NB4 (cell line): ENCODE data around the gene RAB30.

Experiments used
- DNase-seq: peaks from one replicate; pipeline ENCODE4 v3.0.0; 2010; ENCODE audit warnings: low read depth
- H3K4me3 ChIP-seq: one replicate; pipeline ENCODE4 v1.5.1; 2011; ENCODE audit warnings: mild to moderate bottlenecking, low read depth, low read length, moderate library complexity
- MYC ChIP-seq: IDR thresholded peaks from 2 replicates; pipeline ENCODE4 v1.6.1; 2011; ENCODE audit warnings: low read depth, low read length
- POLR2A ChIP-seq: IDR thresholded peaks from 2 replicates; pipeline ENCODE4 v1.6.1; 2011; ENCODE audit warnings: mild to moderate bottlenecking; ENCODE audit not compliant: insufficient read length; ENCODE audit errors: extremely low read depth
- TF ChIP-seq, protein P1 (sequence below): IDR thresholded peaks from 2 replicates; pipeline ENCODE4 v1.6.1; 2011; ENCODE audit warnings: low read depth, low read length
- TF ChIP-seq, protein P2 (sequence below): IDR thresholded peaks from one replicate; pipeline ENCODE4 v1.5.1; 2012; ENCODE audit warnings: low read depth, low read length

The RAB30 gene

DNA sequence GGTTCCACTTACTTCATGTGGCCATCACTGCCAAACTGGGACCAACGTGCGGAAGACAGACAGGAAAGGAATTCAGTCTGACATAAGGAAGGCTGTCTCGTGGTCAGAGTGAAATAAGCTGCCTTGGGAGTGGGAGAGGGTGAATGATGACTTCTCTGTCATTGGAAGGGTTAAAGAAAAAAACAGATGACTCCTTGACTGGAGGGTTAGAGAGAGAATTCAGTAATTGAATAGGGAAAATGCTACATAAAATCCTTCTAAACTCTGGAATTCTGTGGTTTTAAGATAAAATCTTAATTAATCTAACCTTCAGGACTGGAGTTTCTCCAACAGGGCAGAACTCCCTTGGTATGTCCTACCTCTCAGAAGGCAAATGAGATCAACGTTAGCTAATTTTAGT lies 33.8 kb downstream of the RAB30 start:
- no peak for DNase-seq
- H3K4me3 ChIP-seq: no peak overlapping the region

DNA sequence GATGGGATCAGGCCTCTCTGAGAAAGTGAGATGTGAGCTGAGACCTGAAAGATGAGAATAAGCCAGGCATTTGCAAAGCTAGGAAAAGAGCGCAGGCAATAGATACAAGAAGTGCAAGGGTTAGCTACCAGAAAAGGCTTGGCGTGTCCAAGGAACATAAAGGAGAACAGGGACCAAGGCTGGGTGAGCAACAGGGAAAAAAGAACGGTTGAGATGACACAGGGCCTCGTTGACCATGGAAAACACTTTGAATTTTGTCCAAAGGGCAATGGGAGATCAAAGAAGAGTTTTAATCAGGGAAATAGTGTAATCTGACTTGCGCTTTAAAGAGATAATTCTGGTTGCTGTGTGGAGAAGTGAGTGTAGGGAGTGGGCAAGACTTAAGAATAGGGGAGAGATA lies 35.0 kb downstream of the RAB30 start:
- H3K4me3 ChIP-seq: no peak overlapping the region
- TF ChIP-seq POLR2A (no peak), MYC (no peak)
- TF ChIP-seq, protein P1, sequence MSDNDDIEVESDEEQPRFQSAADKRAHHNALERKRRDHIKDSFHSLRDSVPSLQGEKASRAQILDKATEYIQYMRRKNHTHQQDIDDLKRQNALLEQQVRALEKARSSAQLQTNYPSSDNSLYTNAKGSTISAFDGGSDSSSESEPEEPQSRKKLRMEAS: no peak
- TF ChIP-seq, protein P2, sequence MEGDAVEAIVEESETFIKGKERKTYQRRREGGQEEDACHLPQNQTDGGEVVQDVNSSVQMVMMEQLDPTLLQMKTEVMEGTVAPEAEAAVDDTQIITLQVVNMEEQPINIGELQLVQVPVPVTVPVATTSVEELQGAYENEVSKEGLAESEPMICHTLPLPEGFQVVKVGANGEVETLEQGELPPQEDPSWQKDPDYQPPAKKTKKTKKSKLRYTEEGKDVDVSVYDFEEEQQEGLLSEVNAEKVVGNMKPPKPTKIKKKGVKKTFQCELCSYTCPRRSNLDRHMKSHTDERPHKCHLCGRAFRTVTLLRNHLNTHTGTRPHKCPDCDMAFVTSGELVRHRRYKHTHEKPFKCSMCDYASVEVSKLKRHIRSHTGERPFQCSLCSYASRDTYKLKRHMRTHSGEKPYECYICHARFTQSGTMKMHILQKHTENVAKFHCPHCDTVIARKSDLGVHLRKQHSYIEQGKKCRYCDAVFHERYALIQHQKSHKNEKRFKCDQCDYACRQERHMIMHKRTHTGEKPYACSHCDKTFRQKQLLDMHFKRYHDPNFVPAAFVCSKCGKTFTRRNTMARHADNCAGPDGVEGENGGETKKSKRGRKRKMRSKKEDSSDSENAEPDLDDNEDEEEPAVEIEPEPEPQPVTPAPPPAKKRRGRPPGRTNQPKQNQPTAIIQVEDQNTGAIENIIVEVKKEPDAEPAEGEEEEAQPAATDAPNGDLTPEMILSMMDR: no peak
- DNase-seq: no peak

More for the DNA sequence above, 33.8 kb downstream of the RAB30 start:
- TF ChIP-seq, protein P1: no peak
- TF ChIP-seq MYC: no peak
- TF ChIP-seq POLR2A: no peak
- TF ChIP-seq, protein P2: no peak

DNA sequence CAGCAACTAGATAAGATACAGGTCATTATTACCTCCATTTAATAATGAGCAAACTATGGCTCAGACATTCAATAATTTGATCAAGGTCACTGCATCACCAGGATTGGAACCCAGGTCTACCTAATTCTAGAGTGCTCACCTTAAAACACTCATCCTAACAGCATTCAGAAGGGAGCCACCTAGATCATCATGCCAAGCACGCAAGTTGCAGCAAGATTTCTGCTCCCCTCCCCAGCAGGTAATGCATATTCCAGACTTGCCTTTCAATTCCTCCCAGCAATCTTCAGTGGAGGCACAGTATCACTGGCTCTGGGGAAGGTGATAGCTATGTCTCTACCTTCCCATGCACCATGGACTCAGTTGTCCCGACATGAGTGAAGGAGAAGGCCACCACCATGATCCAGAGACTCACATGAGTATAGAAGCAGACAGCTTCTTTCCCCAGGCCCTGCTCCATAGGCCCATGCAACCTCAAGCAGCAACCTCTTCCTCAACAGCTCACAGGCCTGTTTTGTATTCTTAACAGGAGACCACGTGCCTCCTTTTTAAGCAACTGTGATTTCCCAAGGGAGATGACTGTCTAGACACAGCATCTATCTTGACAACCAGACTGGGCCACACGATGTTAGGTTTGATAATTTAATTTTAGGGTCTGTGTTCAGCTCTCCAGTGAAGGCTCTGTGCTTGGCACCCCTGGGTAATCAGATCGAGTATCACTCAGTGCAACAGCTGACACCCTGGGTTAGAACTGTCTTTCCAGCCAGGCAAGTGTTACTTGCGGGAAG lies 36.4 kb downstream of the RAB30 start:
- peak; percentile 39 for DNase-seq
- TF ChIP-seq MYC (no peak), POLR2A (no peak)
- TF ChIP-seq, protein P2: no peak
- TF ChIP-seq, protein P1: peak; percentile 62
- no peak overlapping the region for H3K4me3 ChIP-seq

DNA sequence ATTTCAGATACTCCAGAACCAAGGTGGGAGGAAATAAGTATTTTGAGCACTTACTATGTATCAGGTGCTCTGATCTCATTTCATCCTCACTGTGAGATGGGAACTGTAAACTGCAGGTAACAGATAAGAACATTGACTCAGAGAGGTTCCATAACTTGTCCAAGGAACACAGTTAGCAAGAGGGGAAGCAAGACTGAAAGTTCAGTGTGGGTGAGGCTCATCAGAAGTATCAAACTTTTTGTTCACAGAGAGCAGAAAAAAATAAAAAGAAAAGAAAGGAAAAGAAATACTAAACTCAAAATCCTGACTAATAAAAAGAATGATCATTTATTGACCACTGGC lies 37.1 kb downstream of the RAB30 start:
- TF ChIP-seq, protein P1: no peak
- TF ChIP-seq, protein P2: no peak
- TF ChIP-seq MYC (no peak), POLR2A (no peak)
- no peak overlapping the region for H3K4me3 ChIP-seq
- no peak for DNase-seq

DNA sequence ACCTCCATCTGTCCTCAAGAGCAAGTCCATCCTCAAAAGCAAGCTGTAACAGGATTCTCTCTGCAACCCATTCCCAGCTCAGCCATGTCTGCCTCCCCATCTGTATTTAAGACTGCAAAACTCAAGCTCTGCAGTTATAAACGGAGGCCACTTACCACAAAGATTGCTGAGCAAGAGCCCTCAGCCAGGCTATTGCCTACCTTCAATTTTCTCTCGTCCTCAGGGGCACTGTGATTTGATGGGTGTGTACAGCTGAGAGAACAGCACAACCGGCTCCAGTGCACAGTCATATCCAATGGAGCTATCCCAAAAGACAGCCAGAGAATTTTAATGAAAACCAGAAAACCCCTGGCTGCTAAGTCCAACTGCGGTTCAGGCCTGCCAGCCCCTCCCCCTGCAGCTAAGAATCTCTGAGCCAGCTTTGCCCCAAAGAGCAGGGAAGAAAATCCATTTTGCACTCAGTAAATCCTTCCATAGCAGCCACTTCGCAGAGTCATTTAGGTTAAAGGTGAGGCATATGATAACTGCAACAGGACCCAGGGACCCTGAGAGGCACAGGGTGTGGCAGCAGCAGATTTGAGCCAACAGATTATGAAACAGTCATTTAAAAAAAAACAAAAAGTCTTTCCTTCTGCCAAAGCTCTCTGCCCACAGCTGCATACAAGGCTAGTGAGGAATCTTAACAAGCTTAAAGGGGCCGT lies 37.6 kb downstream of the RAB30 start:
- H3K4me3 ChIP-seq: no peak overlapping the region
- TF ChIP-seq, protein P2: no peak
- TF ChIP-seq MYC (no peak), POLR2A (no peak)
- TF ChIP-seq, protein P1: no peak
- no peak for DNase-seq
